K562 (cell line): Measurements from ENCODE around the gene ARMC6. TPM values are rescaled to one million over a fixed set of nuclear protein-coding genes. Genes with fewer than 3 reads are reported as not detected.
A peak's percentile ranks its signal among the peaks of the same experiment; 100 is the strongest.

Experiments
- ASH1L ChIP-seq: fragments of 450-650 bp; IDR thresholded peaks from 2 replicates; pipeline ENCODE4 v1.6.1; 2018; ENCODE audit warnings: borderline replicate concordance, mild to moderate bottlenecking, low read depth; ENCODE audit not compliant: partially characterized antibody
- ATF4 ChIP-seq: fragments of 450-650 bp; formaldehyde crosslinking; IDR thresholded peaks from 2 replicates; pipeline ENCODE4 v1.4.0; 2022; ENCODE audit warnings: mild to moderate bottlenecking, moderate library complexity
- CEBPZ ChIP-seq: fragments of 150-350 bp; IDR thresholded peaks from 2 replicates; pipeline ENCODE4 v1.6.1; 2014; ENCODE audit warnings: low read depth, mild to moderate bottlenecking, low read length, borderline replicate concordance
- CHD4 ChIP-seq: fragments of 200-600 bp; sonication (generic); IDR thresholded peaks from 3 replicates; pipeline ENCODE4 v1.6.1; 2012; ENCODE audit warnings: low read depth, mild to moderate bottlenecking, mixed read lengths, low read length, inconsistent platforms; ENCODE audit not compliant: insufficient read depth, insufficient replicate concordance, poor library complexity, severe bottlenecking
- ESRRA ChIP-seq: fragments of 450-650 bp; IDR thresholded peaks from 2 replicates; pipeline ENCODE4 v1.6.1; 2014; ENCODE audit warnings: low read depth, mild to moderate bottlenecking, moderate library complexity, borderline replicate concordance
- HDAC3 ChIP-seq: fragments of 450-650 bp; IDR thresholded peaks from 2 replicates; pipeline ENCODE4 v1.6.1; 2018; ENCODE audit warnings: borderline replicate concordance, mild to moderate bottlenecking, moderate library complexity; ENCODE audit not compliant: partially characterized antibody
- KDM5B ChIP-seq: fragments of 200-600 bp; sonication (generic); IDR thresholded peaks from 2 replicates; pipeline ENCODE4 v1.6.1; 2012; ENCODE audit warnings: low read depth, mild to moderate bottlenecking, moderate library complexity, low read length, control low read depth, inconsistent platforms; ENCODE audit not compliant: insufficient replicate concordance
- L3MBTL2 ChIP-seq: fragments of 450-650 bp; IDR thresholded peaks from 2 replicates; pipeline ENCODE4 v1.6.1; 2016; ENCODE audit warnings: mild to moderate bottlenecking, moderate library complexity
- MCM2 ChIP-seq: fragments of 450-650 bp; IDR thresholded peaks from 2 replicates; pipeline ENCODE4 v1.6.1; 2017; ENCODE audit warnings: low read depth, mild to moderate bottlenecking
- PBX2 ChIP-seq, 2 experiments: IDR thresholded peaks in 1 of 2; conservative IDR thresholded peaks in 1 of 2; 2 replicates each; pipeline ENCODE4 v1.6.1; 2016; ENCODE audit warnings: low read depth in 2 of 2, mild to moderate bottlenecking in 1 of 2, missing compliant biosample characterization in 1 of 2, missing genetic modification characterization in 1 of 2, moderate library complexity in 1 of 2
- PCBP1 ChIP-seq: fragments of 200-400 bp; formaldehyde crosslinking; IDR thresholded peaks from 2 replicates; pipeline ENCODE4 v1.6.1; 2018; ENCODE audit warnings: mild to moderate bottlenecking, low read depth, low read length; ENCODE audit not compliant: poor library complexity, severe bottlenecking
- PHF20 ChIP-seq: fragments of 450-650 bp; IDR thresholded peaks from 2 replicates; pipeline ENCODE4 v1.6.1; 2018; ENCODE audit not compliant: partially characterized antibody
- PHF8 ChIP-seq: fragments of 200-600 bp; sonication (generic); IDR thresholded peaks from 2 replicates; pipeline ENCODE4 v1.6.1; 2012; ENCODE audit warnings: mixed run types, mild to moderate bottlenecking, inconsistent platforms, low read length, moderate library complexity, borderline replicate concordance
- POLR3A ChIP-seq: IDR thresholded peaks from 2 replicates; pipeline ENCODE4 v1.6.1; 2011; ENCODE audit warnings: borderline replicate concordance, mild to moderate bottlenecking, moderate library complexity; ENCODE audit not compliant: insufficient read length, insufficient read depth; ENCODE audit errors: extremely low read depth
- PTBP1 ChIP-seq: fragments of 200-400 bp; formaldehyde crosslinking; IDR thresholded peaks from 2 replicates; pipeline ENCODE4 v1.6.1; 2017; ENCODE audit warnings: low read depth, low read length
- RBFOX2 ChIP-seq: fragments of 200-400 bp; formaldehyde crosslinking; IDR thresholded peaks from 2 replicates; pipeline ENCODE4 v1.6.1; 2017; ENCODE audit warnings: low read depth, mild to moderate bottlenecking, low read length, moderate library complexity
- RUNX1 ChIP-seq: sonication (generic); IDR thresholded peaks from 2 replicates; pipeline ENCODE4 v1.6.1; 2016; ENCODE audit warnings: antibody characterized with exemption, low read depth
- SMARCA4 ChIP-seq: fragments of 450-650 bp; IDR thresholded peaks from 2 replicates; pipeline ENCODE4 v1.6.1; 2016
- SUPT5H ChIP-seq: fragments of 450-650 bp; IDR thresholded peaks from 2 replicates; pipeline ENCODE4 v1.6.1; 2016
- ZNF316 ChIP-seq: fragments of 450-650 bp; IDR thresholded peaks from 2 replicates; pipeline ENCODE4 v1.6.1; 2016
- ZNF695 ChIP-seq: fragments of 450-650 bp; formaldehyde crosslinking; IDR thresholded peaks from 2 replicates; pipeline ENCODE4 v1.4.0; 2020; ENCODE audit warnings: mild to moderate bottlenecking, moderate library complexity
- polyA plus RNA-seq, 8 experiments: library from polyadenylated mRNA; depleted of rRNA in 4 of 8; stranded (reverse) in 5 of 8; unstranded in 3 of 8; fragments of >200 nt; fragmentation: Nextera tagmentation in 2 of 8; fragmentation: Illumina TruSeq in 1 of 8; extraction: Ambion mirVana in 2 of 8; extraction: Trizol in 1 of 8; gene quantifications; 2 replicates each; pipeline versions ENCODE4 v1.2.1 to v1.2.3, GENCODE V29; 2011 to 2014; ENCODE audit warnings: inconsistent platforms in 1 of 8, missing spikeins in 1 of 8
- total RNA-seq, 7 experiments: library from RNA; depleted of rRNA in 6 of 7; stranded (reverse); fragments of >200 nt in 6 of 7; fragmentation: Illumina TruSeq in 2 of 7; extraction: Trizol in 2 of 7; gene quantifications; 2 replicates each; pipeline versions ENCODE4 v1.2.1 to v1.2.3, GENCODE V29; 2011 to 2021; ENCODE audit warnings: low replicate concordance in 1 of 7

Gene ARMC6
- total and polyA plus RNA-seq, 9 of the 15 experiments (the other 6 are each of a cell fraction or from before 2014, with no cell fraction given) = 2.1 to 93.4 (median 63.6) TPM

GRCh38 chr19:19032420-19033175, 805 bp upstream of the ARMC6 start (continued):
- TF ChIP-seq POLR3A (no peak), KDM5B (no peak), ZNF316 (no peak), PHF8 (no peak), ASH1L (no peak), PBX2 (CRISPR knock-in tag; IDR thresholded peaks at IDR 0.05; ENCODE audit: low read depth) (peak; percentile 86), PBX2 (tag; conservative IDR thresholded peaks at IDR 0.05; ENCODE audit: low read depth) (peak; percentile 99), PTBP1 (no peak), PHF20 (no peak), MCM2 (no peak), HDAC3 (no peak), RBFOX2 (no peak), PCBP1 (no peak), ATF4 (no peak), ESRRA (no peak), SUPT5H (peak; percentile 27; the same call in 1 of the 2 replicates), SMARCA4 (0 out of 2 replicates have a peak, but pooled peaks have one; percentile 19), ZNF695 (no peak), RUNX1 (no peak), CHD4 (no peak), L3MBTL2 (no peak), CEBPZ (no peak)
